ENCODE measurements around the gene LRRC8B. TPM values are rescaled to one million over a fixed set of nuclear protein-coding genes. Genes with fewer than 3 reads are reported as not detected.

LRRC8B gene
- total and polyA plus RNA-seq, 2 of the 8 experiments (the other 6 are each of a cell fraction or from before 2014, with no cell fraction given), result 18.4 to 29.2 TPM

GRCh38 chr1:89644119-89644814 is 119.6 kb downstream of the LRRC8B start:
- Histone ChIP-seq H4K20me1 (replicated peaks in 1 of 2; ENCODE audit: control insufficient read depth in 1 of 2, insufficient read depth in 2 of 2, low read length in 2 of 2) (peaks cover 0 to 2% of the 10 kb centered on the region in 2 experiments), H3K27me3 (replicated peaks in 1 of 4; ENCODE audit: control insufficient read depth in 3 of 4, extremely low read depth in 1 of 4, insufficient read depth in 3 of 4, low read length in 3 of 4) (no peaks in the 10 kb centered on the region), H3K23me2 (ENCODE audit: low read depth, low read length) (no peaks in the 10 kb centered on the region), H2BK120ac (replicated peaks; ENCODE audit: low read depth, low read length) (no peak overlapping the region), H2BK5ac (ENCODE audit: low read depth, low read length) (no peak overlapping the region), H3K18ac (ENCODE audit: extremely low read depth, low read length) (no peak overlapping the region), H2BK20ac (ENCODE audit: low read length) (no peak overlapping the region), H2BK15ac (ENCODE audit: low read length) (no peak overlapping the region), H3K14ac (ENCODE audit: insufficient read length) (no peak overlapping the region), H4K5ac (ENCODE audit: insufficient read length, low read depth, low read length) (no peak overlapping the region), H3K79me1 (ENCODE audit: low read depth, low read length) (no peaks in the 10 kb centered on the region), H2AFZ (ENCODE audit: low read length) (no peak overlapping the region), H2BK12ac (ENCODE audit: low read depth, low read length) (no peak overlapping the region), H3K4me1 (replicated peaks in 1 of 4; ENCODE audit: control insufficient read depth in 3 of 4, insufficient read depth in 4 of 4, low read length in 3 of 4) (no peaks in the 10 kb centered on the region), H3K27ac (ENCODE audit: low read depth, low read length) (no peak overlapping the region), H4K8ac (ENCODE audit: extremely low read depth, insufficient read depth, low read length) (no peak overlapping the region), H3K4me2 (ENCODE audit: insufficient read depth in 1 of 2, low read depth in 2 of 2, low read length in 2 of 2) (no peak overlapping the region), H3K9ac (replicated peaks in 1 of 4; ENCODE audit: extremely low read depth in 1 of 4, low read depth in 3 of 4, low read length in 3 of 4) (no peak overlapping the region), H3K9me3 (ENCODE audit: insufficient read depth in 2 of 2, low read depth in 1 of 2, low read length in 1 of 2) (no peaks in the 10 kb centered on the region), H3K36me3 (ENCODE audit: control insufficient read depth in 2 of 4, insufficient read depth in 4 of 4, low read length in 3 of 4) (no peaks in the 10 kb centered on the region), H2AK5ac (ENCODE audit: low read depth, low read length) (no peak overlapping the region), H3K79me2 (ENCODE audit: control insufficient read depth in 1 of 2, insufficient read depth in 2 of 2, low read length in 2 of 2) (no peaks in the 10 kb centered on the region), H3K56ac (replicated peaks; ENCODE audit: insufficient read length, low read depth, low read length) (no peak overlapping the region), H4K91ac (replicated peaks; ENCODE audit: insufficient read length, low read length) (no peak overlapping the region), H3K4ac (replicated peaks; ENCODE audit: insufficient read length, low read depth, low read length) (no peak overlapping the region), H3K23ac (ENCODE audit: insufficient read length) (no peak overlapping the region), H3K4me3 (ENCODE audit: extremely low read depth in 1 of 4, insufficient read depth in 2 of 4, low read depth in 3 of 4, low read length in 4 of 4) (no peak overlapping the region)
- FAIRE-seq (no peak), DNase-seq (ENCODE audit: low read depth in 1 of 2, low spot score in 2 of 2) (no peak)
- POLR2A ChIA-PET (ENCODE audit: partially characterized antibody), result no interaction called here
- 91% methylated on average over 9 of the region's 9 CpGs; no CpG with 5 or more reads in 1 of the 2 experiments for WGBS, 2 experiments (ENCODE audit: extremely low coverage in 1 of 2, insufficient coverage in 1 of 2, insufficient read length in 1 of 2, insufficient replicate concordance in 2 of 2, low coverage in 1 of 2, low lambda C conversion rate in 2 of 2, missing lambda C conversion rate in 1 of 2)
- CTCF ChIA-PET (ENCODE audit: partially characterized antibody), result interaction anchor here (1.0 to 2.4 kb wide), 3 partner anchors 17 to 161 kb away, joined by 3 to 10 read pairs (median 3); no protein-coding TSS in a partner anchor
- TF ChIP-seq JUN (IDR thresholded peaks at IDR 0.05; ENCODE audit: low read depth, low read length) (no peak), POLR2A (IDR thresholded peaks at IDR 0.05; ENCODE audit: control extremely low read depth in 1 of 2, low read depth in 2 of 2, low read length in 2 of 2) (no peak), SP4 (IDR thresholded peaks at IDR 0.05; ENCODE audit: low read length) (no peak), SRF (IDR thresholded peaks at IDR 0.05; ENCODE audit: low read depth, low read length) (no peak), RAD21 (IDR thresholded peaks at IDR 0.05 in 1 of 2, conservative IDR thresholded peaks at IDR 0.05 in 1 of 2; ENCODE audit: low read depth in 2 of 2, low read length in 2 of 2) (no peak), JUND (IDR thresholded peaks at IDR 0.05; ENCODE audit: low read length) (no peak), YY1 (IDR thresholded peaks at IDR 0.05; ENCODE audit: low read depth, low read length) (no peak), BCL11A (IDR thresholded peaks at IDR 0.05; ENCODE audit: low read depth in 2 of 2, low read length in 2 of 2) (no peak), CHD1 (IDR thresholded peaks at IDR 0.05; ENCODE audit: low read depth, low read length) (no peak), ZNF274 (IDR thresholded peaks at IDR 0.05; ENCODE audit: borderline replicate concordance, extremely low read depth, low read length) (no peak), FOSL1 (IDR thresholded peaks at IDR 0.05; ENCODE audit: insufficient read depth, low read depth, low read length) (no peak)

All from H1 (cell line).